Breast epithelium (tissue), 4 donors: ENCODE measurements around the gene SCN5A. TPM values are rescaled to one million over a fixed set of nuclear protein-coding genes. Genes with fewer than 3 reads are reported as not detected.

ENCODE experiments used
- DNase-seq, 2 donors: peaks; one replicate each; pipeline ENCODE4 v3.0.0-alpha.2; 2019; ENCODE audit warnings: low spot score in 2 of 2
- H3K27ac ChIP-seq, 2 donors: fragments of 200-600 bp; sonication (generic) in 1 of 2; one replicate each; pipeline ENCODE4 v1.5.1; 2016 to 2019; ENCODE audit warnings: mild to moderate bottlenecking in 1 of 2
- H3K27me3 ChIP-seq, 2 donors: fragments of 200-600 bp; sonication (generic) in 1 of 2; one replicate each; pipeline versions ENCODE4 v1.5.1 to v1.6.0; 2017 to 2019; ENCODE audit warnings: control low read depth in 1 of 2, mild to moderate bottlenecking in 1 of 2
- H3K36me3 ChIP-seq: fragments of 200-600 bp; one replicate; pipeline ENCODE4 v1.5.1; 2019
- H3K4me1 ChIP-seq, 2 donors: fragments of 200-600 bp; sonication (generic); one replicate each; pipeline ENCODE4 v1.5.1; 2016 to 2019; ENCODE audit warnings: control low read depth in 1 of 2
- H3K4me3 ChIP-seq, 3 donors: fragments of 200-600 bp; sonication (generic); 1 replicate in 2 of 3; 2 replicates in 1 of 3; pipeline ENCODE4 v1.5.1; 2016 to 2019; ENCODE audit warnings: mild to moderate bottlenecking in 3 of 3, moderate library complexity in 2 of 3
- H3K9me3 ChIP-seq, 2 donors: fragments of 200-600 bp; sonication (generic) in 1 of 2; one replicate each; pipeline ENCODE4 v1.5.1; 2016 to 2019; ENCODE audit warnings: control low read depth in 1 of 2
- CTCF ChIP-seq, 3 donors: fragments of 450-650 bp; IDR thresholded peaks; one replicate each; pipeline ENCODE4 v1.5.1; 2016 to 2017; ENCODE audit warnings: antibody characterized with exemption in 3 of 3, mild to moderate bottlenecking in 3 of 3, moderate library complexity in 3 of 3
- POLR2A ChIP-seq: fragments of 450-650 bp; IDR thresholded peaks from one replicate; pipeline ENCODE4 v1.6.1; 2016; ENCODE audit warnings: antibody characterized with exemption, mild to moderate bottlenecking, moderate library complexity
- POLR2AphosphoS5 ChIP-seq, 3 donors: sonication (generic); formaldehyde crosslinking; IDR thresholded peaks; one replicate each; pipeline ENCODE4 v1.6.1; 2017; ENCODE audit warnings: antibody characterized with exemption in 3 of 3
- intact Hi-C: fragments of 100-400 bp; cut with DNase I; formaldehyde crosslinking; loops from one replicate; pipeline ENCODE4 v1.15.1; 2023; ENCODE audit warnings: low total_unique reads
- total RNA-seq, 3 donors: library from RNA; depleted of rRNA; stranded (reverse); fragments of >200 nt; gene quantifications; one replicate each; pipeline ENCODE4 v1.1.0, GENCODE V29; 2016

The SCN5A gene
- total RNA-seq, 3 donors from 2014 or later, result under 0.01 to 0.33 (median 0.29) TPM

GRCh38 chr3:38551026-38551832 lies 98.3 kb downstream of the SCN5A start:
- Histone ChIP-seq H3K4me3 (no peak overlapping the region), H3K4me1 (no peaks in the 10 kb centered on the region), H3K27ac (no peak overlapping the region), H3K9me3 (peaks cover 0 to 10% of the 10 kb centered on the region in 2 donors), H3K27me3 (no peaks in the 10 kb centered on the region), H3K36me3 (no peaks in the 10 kb centered on the region)
- intact Hi-C loops, result no loop called here
- TF ChIP-seq POLR2AphosphoS5 (IDR thresholded peaks at IDR 0.05) (no peak), CTCF (IDR thresholded peaks at IDR 0.05) (no peak), POLR2A (no peak)
- DNase-seq, result no peak

GRCh38 chr3:38549957-38550840 lies 99.3 kb downstream of the SCN5A start:
- DNase-seq, result no peak
- Histone ChIP-seq H3K4me1 (no peaks in the 10 kb centered on the region), H3K27ac (no peak overlapping the region), H3K9me3 (peaks cover 0 to 10% of the 10 kb centered on the region in 2 donors), H3K4me3 (no peak overlapping the region), H3K27me3 (no peaks in the 10 kb centered on the region), H3K36me3 (no peaks in the 10 kb centered on the region)
- intact Hi-C loops, result no loop called here
- TF ChIP-seq POLR2AphosphoS5 (IDR thresholded peaks at IDR 0.05) (no peak), CTCF (IDR thresholded peaks at IDR 0.05) (no peak), POLR2A (no peak)

GRCh38 chr3:38549486-38549885 lies 100.0 kb downstream of the SCN5A start:
- no peak overlapping the region for H3K4me3 ChIP-seq
- DNase-seq, result no peak
- no peaks in the 10 kb centered on the region for H3K27me3 ChIP-seq
- no peak for TF ChIP-seq POLR2A
- H3K9me3 ChIP-seq, result peaks cover 0 to 10% of the 10 kb centered on the region in 2 donors
- no peak overlapping the region for H3K27ac ChIP-seq
- H3K4me1 ChIP-seq, result no peaks in the 10 kb centered on the region
- H3K36me3 ChIP-seq, result no peaks in the 10 kb centered on the region
- intact Hi-C loops, result no loop called here

- intact Hi-C loops, result no loop called here
- TF ChIP-seq POLR2AphosphoS5 (IDR thresholded peaks at IDR 0.05) (no peak), CTCF (IDR thresholded peaks at IDR 0.05) (no peak), POLR2A (no peak)
- H3K4me3 ChIP-seq, result no peak overlapping the region
- no peaks in the 10 kb centered on the region for H3K27me3 ChIP-seq
- H3K27ac ChIP-seq, result no peak overlapping the region
- no peaks in the 10 kb centered on the region for H3K36me3 ChIP-seq
- no peak for DNase-seq
- peaks cover 0 to 6% of the 10 kb centered on the region in 2 donors for H3K9me3 ChIP-seq
- no peaks in the 10 kb centered on the region for H3K4me1 ChIP-seq
Measured at GRCh38 chr3:38549082-38549481, 100.4 kb downstream of the SCN5A start.

- Histone ChIP-seq H3K4me3 (no peak overlapping the region), H3K36me3 (no peaks in the 10 kb centered on the region), H3K27ac (no peak overlapping the region), H3K4me1 (no peaks in the 10 kb centered on the region), H3K9me3 (peaks cover 0 to 3% of the 10 kb centered on the region in 2 donors), H3K27me3 (no peaks in the 10 kb centered on the region)
- TF ChIP-seq CTCF (IDR thresholded peaks at IDR 0.05) (no peak), POLR2A (no peak), POLR2AphosphoS5 (IDR thresholded peaks at IDR 0.05) (no peak)
- intact Hi-C loops, result no loop called here
- no peak for DNase-seq
Measured at GRCh38 chr3:38548154-38548931, 101.1 kb downstream of the SCN5A start.
